K562 treated with DMSO at 1 percent for 24 hours (cell line): Measurements from ENCODE around the gene MYO7B. TPM values are rescaled to one million over a fixed set of nuclear protein-coding genes. Genes with fewer than 3 reads are reported as not detected.

Experiments
- total RNA-seq: library from RNA; unstranded; fragments of 300-600 nt; gene quantifications from 2 replicates; pipeline ENCODE4 v1.2.3, GENCODE V29; 2022; ENCODE audit warnings: low read depth; ENCODE audit not compliant: insufficient read depth

Gene MYO7B
- total RNA-seq: not detected in 2 replicates

GRCh38 chr2:127535422-127535901 lies at the start of gene MYO7B:
TSS of gene MYO7B (plus strand) at chr2:127535683. CDS start at chr2:127559723, 24,040 bp downstream.

GRCh38 chr2:127526132-127527000 lies 9.1 kb upstream of the MYO7B start, which contains the start of gene IWS1:
TSS of gene IWS1 (minus strand) at chr2:127526489. CDS start at chr2:127526208, 281 bp downstream.

GRCh38 chr2:127645395-127646291 lies 110.2 kb downstream of the MYO7B start, which contains the start of gene GPR17:
TSS of gene GPR17 (plus strand) at chr2:127646153. CDS start at chr2:127650736, 4,583 bp downstream.

GRCh38 chr2:127675331-127676261 lies 140.1 kb downstream of the MYO7B start, which contains the start of gene LIMS2:
TSS of gene LIMS2 (minus strand) at chr2:127675530. CDS start at chr2:127675024, 506 bp downstream.

Other genes starting within 250 kb of the MYO7B start
- gene ERCC3, start 241.5 kb upstream of the MYO7B start, total RNA-seq: 41.5 and 41.6 TPM in 2 replicates
- gene MAP3K2, start 147.7 kb upstream of the MYO7B start, total RNA-seq: 16.0 and 20.6 TPM in 2 replicates
- 0.20 and 1.6 TPM in 2 replicates for gene PROC, start 117.3 kb upstream of the MYO7B start, total RNA-seq
- gene IWS1, start 9.2 kb upstream of the MYO7B start, total RNA-seq: 34.9 and 35.7 TPM in 2 replicates
- not detected in 2 replicates for gene GPR17, start 110.5 kb downstream of the MYO7B start, total RNA-seq
- not detected in 2 replicates for gene LIMS2, start 139.8 kb downstream of the MYO7B start, total RNA-seq
- 14.0 and 16.1 TPM in 2 replicates for gene SFT2D3, start 165.8 kb downstream of the MYO7B start, total RNA-seq